ENCODE data around the gene PANK4.

Gene PANK4

DNA sequence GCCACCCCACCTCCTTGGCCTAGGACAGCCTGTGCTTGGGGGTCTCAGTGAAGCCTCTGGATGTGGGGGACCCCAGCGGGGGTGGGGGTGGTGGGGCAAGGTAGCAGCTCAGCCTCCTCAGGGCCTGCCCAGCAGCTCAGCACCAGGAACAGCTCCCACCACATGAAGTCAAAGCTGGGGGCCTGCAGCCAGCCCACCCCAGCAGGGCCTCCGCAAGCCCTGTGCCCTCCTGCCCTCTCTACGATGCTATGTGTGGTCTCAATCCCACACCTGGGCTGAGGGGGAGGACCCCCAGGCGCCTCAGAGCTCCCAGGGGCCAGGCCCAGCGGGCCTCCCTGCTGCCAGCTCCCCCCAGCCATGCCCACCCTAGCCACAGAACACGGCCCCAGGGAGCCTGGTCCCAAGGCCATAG, 18.6 kb downstream of the PANK4 start:
- Mint-ChIP-seq H3K27ac (no peak overlapping the region), H3K4me1 (ENCODE audit: low read depth) (peaks cover 3% of the 10 kb centered on the region), H3K9me3 (no peaks in the 10 kb centered on the region), H3K27me3 (no peaks in the 10 kb centered on the region), H3K4me3 (no peak overlapping the region), H3K36me3 (ENCODE audit: low read depth) (peaks cover 42% of the 10 kb centered on the region)
- no peak for DNase-seq

DNA sequence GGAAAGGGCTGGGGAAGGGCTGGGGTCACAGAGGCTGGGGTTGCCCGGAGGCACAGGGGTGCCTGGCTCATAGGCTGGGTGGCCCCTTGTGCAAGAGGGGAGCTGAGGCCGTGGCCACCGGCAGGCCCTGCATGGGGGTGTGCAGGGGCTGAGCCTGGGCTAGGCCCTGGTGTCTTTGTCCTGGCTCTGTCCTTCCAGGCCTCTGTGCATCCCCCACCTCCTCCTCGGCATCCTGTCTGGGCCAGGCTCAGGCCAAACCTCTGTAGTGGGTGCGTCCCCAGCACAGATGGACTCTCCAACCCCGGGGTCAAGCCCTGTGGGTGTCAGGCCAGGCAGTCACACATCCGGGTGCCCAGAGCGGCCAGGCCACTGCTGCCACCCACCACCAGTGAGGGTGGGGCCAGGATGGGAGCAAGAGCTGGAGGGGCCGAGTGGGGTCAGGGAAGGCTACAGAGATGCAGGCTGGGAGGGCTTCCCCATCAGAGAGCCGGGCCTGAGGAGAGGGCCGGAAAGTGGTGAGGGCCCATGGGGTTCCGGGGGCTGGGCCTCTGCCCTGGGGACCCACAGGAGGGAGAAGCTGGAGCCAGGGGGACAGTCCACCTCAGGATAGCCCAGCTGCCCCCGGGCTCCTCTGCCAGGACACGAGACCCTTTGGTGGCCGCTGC, 19.4 kb downstream of the PANK4 start:
- Mint-ChIP-seq H3K27me3 (no peaks in the 10 kb centered on the region), H3K9me3 (no peaks in the 10 kb centered on the region), H3K27ac (no peak overlapping the region), H3K4me3 (no peak overlapping the region), H3K36me3 (ENCODE audit: low read depth) (peaks cover 35% of the 10 kb centered on the region), H3K4me1 (ENCODE audit: low read depth) (peaks cover 3% of the 10 kb centered on the region)
- DNase-seq, result no peak

DNA sequence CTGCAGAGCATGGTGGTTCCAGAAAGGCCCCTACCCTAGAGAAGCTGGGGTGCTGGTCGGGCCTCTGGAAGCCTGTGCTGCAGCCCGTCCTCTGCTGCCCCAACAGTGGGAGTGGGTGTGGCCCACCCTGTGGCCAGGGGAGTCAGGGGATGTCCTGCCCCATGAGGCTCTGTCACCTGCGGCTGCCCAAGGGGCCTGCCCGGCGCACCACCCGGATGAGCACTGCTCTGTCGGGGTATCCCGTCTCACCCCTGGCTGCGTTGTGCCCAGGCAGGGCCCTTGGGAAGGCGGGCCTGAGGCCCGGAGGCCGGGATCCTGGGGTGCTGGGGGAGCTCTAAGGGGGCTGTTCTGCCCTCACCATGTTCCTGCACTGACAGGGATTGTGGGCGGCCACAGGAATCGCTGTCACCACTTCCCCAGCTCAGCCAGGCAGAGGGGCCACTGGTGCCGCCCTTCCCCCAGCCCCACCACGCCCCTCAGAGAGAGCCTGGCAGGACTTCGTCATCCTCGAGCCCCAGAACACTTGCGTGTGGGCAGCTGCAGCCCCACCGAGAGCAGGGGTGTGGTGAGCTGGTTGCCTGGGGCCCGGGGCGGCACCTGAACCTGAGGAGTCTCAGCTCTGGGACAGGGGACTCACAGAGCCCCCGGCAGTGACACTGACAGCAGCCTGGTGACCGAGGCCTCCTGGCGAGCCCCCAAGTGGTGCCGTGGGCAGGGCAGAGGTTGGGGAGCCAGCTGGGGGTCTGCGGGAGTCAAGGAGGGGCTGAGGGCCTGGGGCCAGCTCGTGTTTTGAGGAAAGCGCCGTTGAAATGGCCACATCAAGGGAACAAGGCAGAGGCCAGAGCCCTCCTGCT, 20.2 kb downstream of the PANK4 start:
- no peaks in the 10 kb centered on the region for H3K27me3 Mint-ChIP-seq
- H3K4me1 Mint-ChIP-seq (ENCODE audit: low read depth), result peaks cover 3% of the 10 kb centered on the region
- H3K36me3 Mint-ChIP-seq (ENCODE audit: low read depth), result peaks cover 27% of the 10 kb centered on the region
- DNase-seq, result no peak
- H3K27ac Mint-ChIP-seq, result no peak overlapping the region
- no peak overlapping the region for H3K4me3 Mint-ChIP-seq
- H3K9me3 Mint-ChIP-seq, result no peaks in the 10 kb centered on the region

DNA sequence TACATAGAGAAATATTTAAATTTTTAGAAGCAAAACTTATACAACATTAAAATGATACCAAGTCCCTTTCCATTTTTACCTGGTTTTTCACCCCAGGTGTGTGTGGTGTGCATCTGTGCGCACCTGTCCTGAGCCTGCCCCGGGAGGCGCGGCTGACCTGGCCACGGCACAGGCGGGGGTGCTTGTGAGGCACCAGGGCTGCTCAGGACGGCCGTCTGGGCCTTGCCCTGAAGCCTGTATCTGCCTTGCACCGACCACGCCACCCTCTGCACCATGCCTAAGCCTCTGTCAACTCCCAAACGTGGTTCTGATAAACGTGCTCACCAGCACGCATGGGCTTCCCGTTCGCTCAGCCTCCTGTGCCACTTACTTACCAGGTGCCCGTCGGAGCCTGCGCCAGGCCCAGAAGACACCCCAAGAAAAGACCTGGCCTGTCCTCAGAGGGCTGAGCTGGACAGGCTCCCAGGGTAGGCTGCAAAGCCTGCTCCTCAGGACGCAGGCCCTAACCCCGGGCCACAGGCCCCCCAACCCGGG, 20.9 kb downstream of the PANK4 start:
- Mint-ChIP-seq H3K27ac (no peak overlapping the region), H3K9me3 (no peaks in the 10 kb centered on the region)
- no peak for DNase-seq

GRCh38 chr1:2504949-2505272, 21.5 kb downstream of the PANK4 start:
- no peak overlapping the region for H3K4me3 Mint-ChIP-seq

More for the DNA sequence above, 20.9 kb downstream of the PANK4 start:
- Mint-ChIP-seq H3K4me1 (ENCODE audit: low read depth) (peaks cover 3% of the 10 kb centered on the region), H3K4me3 (no peak overlapping the region), H3K36me3 (ENCODE audit: low read depth) (peaks cover 25% of the 10 kb centered on the region), H3K27me3 (no peaks in the 10 kb centered on the region)

DNA sequence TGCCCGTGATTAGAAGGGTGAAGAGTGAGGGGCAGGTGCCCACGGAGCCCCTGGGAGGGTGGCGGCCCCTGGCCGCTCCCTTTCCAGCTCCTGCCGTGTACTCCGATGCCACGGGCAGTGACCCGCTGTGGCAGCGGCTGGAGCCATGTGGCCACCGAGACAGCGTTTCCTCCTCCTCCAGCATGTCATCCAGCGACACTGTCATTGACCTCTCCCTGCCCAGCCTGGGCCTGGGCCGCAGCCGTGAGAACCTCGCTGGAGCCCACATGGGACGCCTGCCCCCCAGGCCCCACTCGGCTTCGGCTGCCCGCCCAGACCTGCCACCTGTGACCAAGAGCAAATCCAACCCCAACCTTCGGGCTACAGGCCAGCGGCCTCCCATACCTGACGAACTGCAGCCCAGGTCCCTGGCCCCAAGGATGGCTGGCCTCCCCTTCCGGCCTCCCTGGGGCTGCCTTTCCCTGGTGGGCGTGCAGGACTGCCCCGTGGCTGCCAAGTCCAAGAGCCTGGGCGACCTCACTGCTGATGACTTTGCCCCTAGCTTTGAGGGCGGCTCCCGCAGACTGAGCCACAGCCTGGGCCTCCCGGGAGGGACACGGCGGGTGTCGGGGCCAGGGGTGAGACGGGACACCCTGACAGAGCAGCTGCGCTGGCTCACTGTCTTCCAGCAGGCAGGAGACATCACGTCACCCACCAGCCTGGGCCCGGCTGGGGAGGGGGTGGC, 22.0 kb downstream of the PANK4 start:
- Mint-ChIP-seq H3K9me3 (no peaks in the 10 kb centered on the region), H3K4me3 (no peak overlapping the region), H3K4me1 (ENCODE audit: low read depth) (peaks cover 11% of the 10 kb centered on the region), H3K27ac (peak overlapping the region; percentile 66), H3K36me3 (ENCODE audit: low read depth) (peaks cover 13% of the 10 kb centered on the region), H3K27me3 (no peaks in the 10 kb centered on the region)
- no peak for DNase-seq

More at GRCh38 chr1:2504949-2505272, 21.5 kb downstream of the PANK4 start:
- peaks cover 9% of the 10 kb centered on the region for H3K4me1 Mint-ChIP-seq (ENCODE audit: low read depth)
- DNase-seq, result no peak
- H3K9me3 Mint-ChIP-seq, result no peaks in the 10 kb centered on the region
- H3K27me3 Mint-ChIP-seq, result no peaks in the 10 kb centered on the region
- H3K36me3 Mint-ChIP-seq (ENCODE audit: low read depth), result peaks cover 18% of the 10 kb centered on the region
- no peak overlapping the region for H3K27ac Mint-ChIP-seq

- Mint-ChIP-seq H3K36me3 (ENCODE audit: low read depth) (peaks cover 6% of the 10 kb centered on the region), H3K9me3 (no peaks in the 10 kb centered on the region), H3K4me3 (no peak overlapping the region), H3K27ac (no peak overlapping the region), H3K27me3 (no peaks in the 10 kb centered on the region), H3K4me1 (ENCODE audit: low read depth) (peaks cover 13% of the 10 kb centered on the region)
- no peak for DNase-seq
Measured at GRCh38 chr1:2503554-2504224, 22.7 kb downstream of the PANK4 start.

DNA sequence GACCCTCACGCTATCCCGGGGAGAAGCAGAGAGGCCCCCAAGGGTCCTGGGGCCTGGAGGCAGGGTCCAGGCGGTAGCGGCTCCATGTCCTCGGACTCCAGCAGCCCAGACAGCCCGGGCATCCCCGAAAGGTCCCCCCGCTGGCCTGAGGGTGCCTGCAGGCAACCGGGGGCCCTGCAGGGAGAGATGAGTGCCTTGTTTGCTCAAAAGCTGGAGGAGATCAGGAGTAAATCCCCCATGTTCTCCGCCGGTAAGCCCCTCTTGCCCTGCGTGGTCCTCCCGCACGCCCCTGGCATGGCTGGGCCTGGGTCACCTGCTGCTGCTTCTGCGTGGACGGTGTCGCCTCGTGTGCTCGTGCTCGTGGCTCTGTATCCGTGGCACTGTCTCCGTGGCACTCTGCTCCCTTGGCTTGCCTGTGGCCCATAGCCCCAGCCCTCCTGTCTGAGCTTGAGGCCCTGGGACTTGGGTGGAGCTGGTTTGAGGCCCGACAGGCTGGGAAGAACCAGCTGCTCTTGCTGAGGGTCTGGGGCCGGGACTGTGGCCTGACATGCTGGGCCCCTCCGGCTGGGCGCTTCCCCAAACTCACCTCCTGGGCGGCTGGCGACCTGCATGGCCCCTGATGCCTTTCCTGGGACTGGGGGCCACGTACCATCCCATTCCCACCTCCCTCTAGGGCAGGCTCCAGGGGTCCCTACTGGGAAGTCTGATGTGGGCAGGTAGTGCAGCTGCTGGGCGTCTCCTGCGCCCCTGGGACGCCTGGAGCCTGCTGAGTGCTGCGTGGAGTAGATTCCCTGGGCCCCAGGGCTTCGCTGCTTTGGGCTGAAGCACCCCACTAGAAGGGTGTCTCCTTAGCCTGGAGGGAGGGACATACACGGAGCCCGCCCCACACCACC, 23.5 kb downstream of the PANK4 start:
- H3K4me3 Mint-ChIP-seq, result no peak overlapping the region
- no peak overlapping the region for H3K27ac Mint-ChIP-seq
- no peaks in the 10 kb centered on the region for H3K27me3 Mint-ChIP-seq
- no peak for DNase-seq
- no peaks in the 10 kb centered on the region for H3K36me3 Mint-ChIP-seq (ENCODE audit: low read depth)
- no peaks in the 10 kb centered on the region for H3K9me3 Mint-ChIP-seq
- peaks cover 13% of the 10 kb centered on the region for H3K4me1 Mint-ChIP-seq (ENCODE audit: low read depth)

- H3K4me1 Mint-ChIP-seq (ENCODE audit: low read depth), result peaks cover 13% of the 10 kb centered on the region
- no peaks in the 10 kb centered on the region for H3K9me3 Mint-ChIP-seq
- H3K27me3 Mint-ChIP-seq, result no peaks in the 10 kb centered on the region
- DNase-seq, result no peak
- H3K36me3 Mint-ChIP-seq (ENCODE audit: low read depth), result no peaks in the 10 kb centered on the region
- no peak overlapping the region for H3K4me3 Mint-ChIP-seq
- no peak overlapping the region for H3K27ac Mint-ChIP-seq
Measured at GRCh38 chr1:2502210-2502609, 24.2 kb downstream of the PANK4 start.

DNA sequence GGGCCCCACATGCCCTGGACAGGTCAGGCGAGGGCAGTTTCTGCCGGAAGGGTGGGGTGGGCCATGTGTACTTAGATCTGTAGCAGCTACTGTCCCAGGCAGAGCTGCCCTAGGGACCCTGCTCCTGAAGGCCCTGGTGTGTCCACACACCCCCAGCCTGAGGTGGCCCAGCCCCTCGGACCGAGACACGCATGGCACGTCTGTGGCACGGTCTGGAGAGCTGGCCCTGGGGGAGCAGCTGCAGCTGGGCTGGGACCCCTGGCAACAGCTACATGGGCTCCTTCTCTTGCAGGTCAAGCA, 24.6 kb downstream of the PANK4 start:
- Mint-ChIP-seq H3K9me3 (no peaks in the 10 kb centered on the region), H3K36me3 (ENCODE audit: low read depth) (no peaks in the 10 kb centered on the region), H3K27me3 (no peaks in the 10 kb centered on the region), H3K4me1 (ENCODE audit: low read depth) (peaks cover 13% of the 10 kb centered on the region), H3K27ac (no peak overlapping the region), H3K4me3 (no peak overlapping the region)
- no peak for DNase-seq

DNA sequence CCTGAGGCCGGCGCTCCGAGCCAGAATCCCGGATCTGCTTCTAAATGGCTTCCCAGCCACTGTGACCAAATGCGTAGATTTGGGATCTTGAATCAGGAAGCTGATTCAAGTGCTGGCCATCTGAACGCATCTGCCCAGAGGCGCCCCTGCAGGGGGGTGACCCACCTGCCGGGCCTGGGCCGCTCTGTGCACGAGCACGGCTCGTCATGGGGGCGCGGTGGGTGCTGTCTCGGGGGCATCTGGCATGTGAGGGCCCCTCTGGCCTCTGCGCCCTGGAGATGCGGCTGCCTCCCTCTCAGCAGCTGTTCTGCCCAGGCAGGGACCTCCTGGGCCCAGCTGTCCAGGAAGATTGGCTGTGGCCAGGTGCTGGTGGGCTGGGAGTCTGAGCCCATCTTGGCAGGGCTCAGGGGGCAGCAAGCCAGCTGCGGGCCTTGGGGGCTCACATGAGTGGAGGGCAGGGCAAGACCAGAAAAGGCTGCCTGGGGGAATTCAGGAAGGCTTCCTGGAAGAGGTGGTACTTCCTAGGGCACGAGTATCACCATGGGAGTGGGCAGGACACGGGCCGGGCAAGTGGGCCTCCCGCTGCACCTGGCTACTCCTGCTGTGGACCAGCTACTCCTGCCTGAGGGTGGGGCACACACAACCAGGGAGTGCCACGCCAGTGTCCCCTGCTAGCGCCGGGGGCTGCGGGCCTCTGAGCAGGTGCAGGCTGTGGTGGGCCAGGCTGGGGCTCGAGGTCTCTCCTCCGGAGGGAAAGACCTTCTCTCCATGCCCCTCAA, 25.2 kb downstream of the PANK4 start:
- Mint-ChIP-seq H3K4me1 (ENCODE audit: low read depth) (peaks cover 15% of the 10 kb centered on the region), H3K27ac (no peak overlapping the region), H3K27me3 (no peaks in the 10 kb centered on the region), H3K4me3 (no peak overlapping the region), H3K9me3 (no peaks in the 10 kb centered on the region), H3K36me3 (ENCODE audit: low read depth) (no peaks in the 10 kb centered on the region)
- no peak for DNase-seq

GRCh38 chr1:2499986-2500596, 26.3 kb downstream of the PANK4 start:
- Mint-ChIP-seq H3K36me3 (ENCODE audit: low read depth) (no peaks in the 10 kb centered on the region), H3K4me1 (ENCODE audit: low read depth) (peaks cover 15% of the 10 kb centered on the region), H3K27ac (peak overlapping the region; percentile 69), H3K9me3 (no peaks in the 10 kb centered on the region), H3K27me3 (no peaks in the 10 kb centered on the region), H3K4me3 (no peak overlapping the region)
- peak; percentile 52 for DNase-seq

DNA sequence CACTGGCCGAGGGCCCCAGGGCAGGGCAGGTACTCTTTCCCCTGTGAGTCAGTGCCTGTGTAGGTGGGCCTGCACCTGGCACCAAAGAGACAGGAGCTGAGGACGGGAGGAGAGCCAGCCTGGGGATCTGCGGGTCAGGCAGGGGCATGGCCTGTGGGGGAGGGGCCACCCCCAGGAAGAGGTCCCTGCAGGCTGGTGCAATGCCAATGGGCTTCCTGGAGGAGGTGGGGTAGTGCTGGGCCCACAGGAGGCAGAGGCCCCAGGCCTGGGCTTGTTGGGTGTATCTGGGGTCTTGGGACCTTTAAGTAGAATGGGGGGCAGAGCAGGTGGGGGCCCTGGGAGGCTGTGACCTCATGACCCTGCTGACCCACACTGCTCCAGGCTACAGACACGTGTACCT, 27.1 kb downstream of the PANK4 start:
- no peaks in the 10 kb centered on the region for H3K27me3 Mint-ChIP-seq
- no peak overlapping the region for H3K4me3 Mint-ChIP-seq
- no peaks in the 10 kb centered on the region for H3K36me3 Mint-ChIP-seq (ENCODE audit: low read depth)
- DNase-seq, result no peak
- H3K4me1 Mint-ChIP-seq (ENCODE audit: low read depth), result peaks cover 16% of the 10 kb centered on the region
- no peak overlapping the region for H3K27ac Mint-ChIP-seq
- H3K9me3 Mint-ChIP-seq, result no peaks in the 10 kb centered on the region
